Activated T-helper 1 cell treated with anti-CD3 and anti-CD28 coated beads, Interleukin-12 subunit alpha, Interleukin-12 subunit beta, Interleukin-2, Interleukin-4 antibody, amounts not matched to agents 30 ng/mL and 10 ng/mL and 1 ng/mL, durations not matched to agents 14 hours and 24 hours and 36 hours (primary cell): ENCODE data around the gene SCD5. TPM values are rescaled to one million over a fixed set of nuclear protein-coding genes. Genes with fewer than 3 reads are reported as not detected.

ENCODE experiments used
- DNase-seq: peaks from one replicate; pipeline ENCODE4 v3.0.0; 2021; ENCODE audit warnings: low spot score
- H3K27ac Mint-ChIP-seq: one replicate; pipeline ENCODE4 v1.8.0; 2021; ENCODE audit warnings: mild to moderate bottlenecking, mixed read lengths
- H3K27me3 Mint-ChIP-seq: one replicate; pipeline ENCODE4 v1.8.0; 2022; ENCODE audit warnings: mild to moderate bottlenecking, moderate library complexity, mixed read lengths; ENCODE audit not compliant: insufficient read depth
- H3K36me3 Mint-ChIP-seq: one replicate; pipeline ENCODE4 v1.8.0; 2021; ENCODE audit warnings: low read depth, mixed read lengths
- H3K4me1 Mint-ChIP-seq: one replicate; pipeline ENCODE4 v1.8.0; 2021; ENCODE audit warnings: low read depth, mixed read lengths
- H3K4me3 Mint-ChIP-seq: one replicate; pipeline ENCODE4 v1.8.0; 2021; ENCODE audit warnings: mild to moderate bottlenecking, moderate library complexity, mixed read lengths
- H3K9me3 Mint-ChIP-seq: one replicate; pipeline ENCODE4 v1.8.0; 2021; ENCODE audit warnings: mixed read lengths
- intact Hi-C: fragments of 100-400 bp; cut with micrococcal nuclease; formaldehyde crosslinking; loops from one replicate; pipeline ENCODE4 v1.15.1; 2024
- total RNA-seq: library from RNA; stranded (reverse); gene quantifications from 2 replicates; pipeline ENCODE4 v1.2.3, GENCODE V29; 2022

The SCD5 gene
- total RNA-seq, 1 donor from 2014 or later, result 0.70 TPM

DNA sequence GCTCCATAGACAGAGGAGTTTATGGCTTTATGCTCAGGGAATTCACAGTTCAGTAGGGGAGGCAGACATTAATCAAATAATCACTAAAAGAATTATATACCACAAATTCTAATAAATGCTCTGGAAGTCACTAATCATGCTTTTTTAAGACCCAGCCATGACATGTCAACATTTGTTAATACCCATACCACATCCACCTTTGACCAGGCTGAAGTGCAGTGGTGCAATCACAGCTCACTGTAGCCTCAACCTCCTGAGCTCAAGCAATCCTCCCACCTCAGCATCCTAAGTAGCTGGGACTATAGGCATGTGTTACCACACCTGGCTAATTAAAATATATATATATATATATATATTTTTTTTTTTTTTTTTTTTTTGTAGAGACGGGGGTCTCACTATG lies 12.8 kb upstream of the SCD5 start:
- intact Hi-C loops, result no loop called here

GRCh38 chr4:82810176-82810575 lies 11.6 kb upstream of the SCD5 start:
- peaks cover 3% of the 10 kb centered on the region for H3K36me3 Mint-ChIP-seq
- H3K9me3 Mint-ChIP-seq, result no peaks in the 10 kb centered on the region
- peaks cover 3% of the 10 kb centered on the region for H3K27me3 Mint-ChIP-seq
- intact Hi-C loops, result no loop called here
- H3K27ac Mint-ChIP-seq, result no peak overlapping the region
- H3K4me3 Mint-ChIP-seq, result no peak overlapping the region
- no peaks in the 10 kb centered on the region for H3K4me1 Mint-ChIP-seq
- DNase-seq, result no peak

More for the DNA sequence above, 12.8 kb upstream of the SCD5 start:
- H3K4me3 Mint-ChIP-seq, result no peak overlapping the region
- H3K4me1 Mint-ChIP-seq, result no peaks in the 10 kb centered on the region
- no peaks in the 10 kb centered on the region for H3K9me3 Mint-ChIP-seq
- peaks cover 4% of the 10 kb centered on the region for H3K36me3 Mint-ChIP-seq
- H3K27ac Mint-ChIP-seq, result no peak overlapping the region
- no peak for DNase-seq
- H3K27me3 Mint-ChIP-seq, result peaks cover 3% of the 10 kb centered on the region

- Mint-ChIP-seq H3K27ac (no peak overlapping the region), H3K9me3 (no peaks in the 10 kb centered on the region), H3K4me3 (no peak overlapping the region), H3K4me1 (no peaks in the 10 kb centered on the region), H3K27me3 (peaks cover 3% of the 10 kb centered on the region), H3K36me3 (peaks cover 3% of the 10 kb centered on the region)
- DNase-seq, result no peak
- intact Hi-C loops, result no loop called here
Observed at GRCh38 chr4:82809619-82810018, 11.0 kb upstream of the SCD5 start.

DNA sequence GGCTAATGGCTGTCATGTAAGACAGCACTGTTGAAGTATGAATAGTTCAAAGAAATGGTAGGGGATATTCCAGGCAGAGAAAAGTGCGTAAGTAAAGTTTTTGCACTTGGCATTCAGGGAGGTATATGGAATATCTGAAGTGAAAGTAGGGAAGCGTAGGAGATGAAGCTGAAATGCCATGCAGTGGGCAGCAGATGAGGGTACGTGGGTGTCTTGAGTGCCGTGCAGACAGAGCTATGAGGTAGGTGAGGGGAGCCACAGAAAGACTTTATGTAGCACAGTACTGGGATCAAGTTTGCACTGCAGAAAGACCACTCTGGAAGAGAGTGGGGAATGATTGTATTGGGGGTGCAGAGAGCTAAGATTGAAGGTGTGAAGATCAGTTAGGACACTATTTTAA lies 5.2 kb upstream of the SCD5 start:
- Mint-ChIP-seq H3K4me1 (peaks cover 10% of the 10 kb centered on the region), H3K27me3 (peaks cover 41% of the 10 kb centered on the region), H3K27ac (no peak overlapping the region), H3K4me3 (no peak overlapping the region), H3K9me3 (no peaks in the 10 kb centered on the region), H3K36me3 (no peaks in the 10 kb centered on the region)
- intact Hi-C loops, result no loop called here
- no peak for DNase-seq

GRCh38 chr4:82802911-82803310 lies 4.3 kb upstream of the SCD5 start:
- H3K36me3 Mint-ChIP-seq, result no peaks in the 10 kb centered on the region
- no peaks in the 10 kb centered on the region for H3K9me3 Mint-ChIP-seq
- H3K4me1 Mint-ChIP-seq, result peaks cover 10% of the 10 kb centered on the region
- DNase-seq, result no peak
- no peak overlapping the region for H3K4me3 Mint-ChIP-seq
- intact Hi-C loops, result no loop called here
- peaks cover 41% of the 10 kb centered on the region for H3K27me3 Mint-ChIP-seq
- no peak overlapping the region for H3K27ac Mint-ChIP-seq

- Mint-ChIP-seq H3K4me1 (peaks cover 10% of the 10 kb centered on the region), H3K27me3 (peaks cover 45% of the 10 kb centered on the region), H3K36me3 (no peaks in the 10 kb centered on the region), H3K27ac (no peak overlapping the region), H3K4me3 (no peak overlapping the region), H3K9me3 (no peaks in the 10 kb centered on the region)
- DNase-seq, result no peak
- intact Hi-C loops, result no loop called here
Observed at GRCh38 chr4:82801910-82802521, 3.4 kb upstream of the SCD5 start.

DNA sequence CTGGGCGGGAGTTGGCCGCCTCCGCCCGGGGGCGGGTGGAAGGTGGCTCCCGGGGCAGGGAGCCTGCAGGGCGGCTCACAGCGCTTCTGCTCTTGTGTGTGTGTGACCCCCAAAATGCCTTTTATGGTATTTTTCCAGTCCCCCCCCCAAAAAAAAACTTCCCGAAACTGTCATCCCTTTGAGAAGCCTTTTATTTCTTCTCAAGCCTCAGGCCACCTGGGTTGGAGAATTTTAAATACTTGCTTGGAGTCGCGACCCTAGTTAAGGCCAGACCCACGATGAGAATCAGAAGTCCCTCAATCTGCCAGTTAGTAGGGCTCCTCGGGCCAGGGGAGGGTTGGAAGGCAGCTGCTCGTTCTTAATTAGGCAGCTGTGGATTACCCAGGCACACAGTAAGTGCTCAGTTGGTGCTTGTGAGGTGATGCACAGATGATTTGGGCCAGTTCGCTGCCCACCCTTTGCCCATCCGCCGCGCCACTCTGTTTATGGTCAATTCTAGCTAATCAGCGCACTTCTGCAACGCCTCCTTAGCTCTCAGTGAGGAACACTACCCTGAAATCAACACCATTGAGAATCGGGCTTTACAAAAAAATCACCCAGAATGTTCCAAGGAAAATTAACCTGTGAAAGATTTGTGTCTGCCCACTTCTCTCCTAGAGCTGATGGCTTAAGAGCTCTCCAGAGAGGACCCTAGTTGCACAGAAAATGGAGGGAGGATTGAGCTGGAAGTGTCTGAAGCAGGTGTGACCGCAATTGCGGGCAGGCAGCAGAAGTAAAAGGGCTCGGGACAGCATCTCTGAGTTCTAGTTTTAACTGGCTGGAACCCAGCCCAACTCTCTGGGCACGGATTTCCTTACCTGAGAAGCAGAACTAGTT lies 648 bp upstream of the SCD5 start:
- Mint-ChIP-seq H3K4me3 (peak overlapping the region; percentile 79), H3K36me3 (no peaks in the 10 kb centered on the region), H3K27me3 (peaks cover 64% of the 10 kb centered on the region), H3K9me3 (no peaks in the 10 kb centered on the region), H3K27ac (no peak overlapping the region), H3K4me1 (peaks cover 10% of the 10 kb centered on the region)
- DNase-seq, result no peak
- intact Hi-C loops, result loop anchor here (5.0 kb wide), 1 partner anchor 748 kb away; no protein-coding TSS in a partner anchor

DNA sequence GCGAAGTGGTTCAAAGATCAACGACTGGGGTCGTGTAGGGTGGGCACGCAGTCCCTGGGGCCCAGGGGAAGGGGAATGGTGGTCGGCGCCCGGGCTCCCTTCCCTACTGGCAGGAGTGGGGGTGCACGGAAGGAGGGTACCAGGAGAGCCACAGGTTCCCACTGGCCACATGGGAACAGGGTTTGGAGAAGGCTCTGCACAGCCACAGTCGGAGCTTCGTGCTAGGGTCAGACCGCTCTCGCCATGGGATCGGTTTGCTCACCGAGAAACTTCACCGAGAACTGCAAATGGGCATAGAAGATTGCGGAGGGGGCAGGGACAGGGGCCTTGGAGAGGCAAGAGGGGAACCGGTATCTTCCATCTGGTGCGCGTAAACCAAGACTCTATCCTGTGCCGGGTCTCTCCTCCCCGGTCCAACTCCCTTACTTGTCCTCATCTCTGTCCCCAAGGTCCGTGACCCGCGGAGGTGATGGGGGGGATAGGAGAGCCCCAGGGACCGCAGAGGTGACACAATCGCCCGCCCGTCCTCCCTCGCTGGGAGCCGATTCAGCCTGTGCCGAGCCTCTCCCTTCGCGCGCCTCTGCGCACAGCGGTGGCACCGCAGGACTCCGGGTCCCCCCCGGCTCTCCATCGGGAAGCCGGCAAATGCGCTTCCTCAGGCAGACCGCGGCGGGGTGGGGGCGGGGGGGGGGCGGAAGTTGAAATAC lies 1.0 kb downstream of the SCD5 start:
- Mint-ChIP-seq H3K27me3 (peaks cover 73% of the 10 kb centered on the region), H3K4me1 (peaks cover 10% of the 10 kb centered on the region), H3K36me3 (no peaks in the 10 kb centered on the region), H3K4me3 (peak overlapping the region; percentile 78), H3K9me3 (no peaks in the 10 kb centered on the region), H3K27ac (no peak overlapping the region)
- no peak for DNase-seq
- intact Hi-C loops, result loop anchor here (5.0 kb wide), 1 partner anchor 750 kb away; no protein-coding TSS in a partner anchor

- intact Hi-C loops, result loop anchor here (5.0 kb wide), 1 partner anchor 750 kb away; no protein-coding TSS in a partner anchor
- Mint-ChIP-seq H3K36me3 (no peaks in the 10 kb centered on the region), H3K4me3 (peak overlapping the region; percentile 78), H3K4me1 (peaks cover 10% of the 10 kb centered on the region), H3K27ac (no peak overlapping the region), H3K27me3 (peaks cover 68% of the 10 kb centered on the region), H3K9me3 (no peaks in the 10 kb centered on the region)
- DNase-seq, result no peak
Observed at GRCh38 chr4:82797040-82797404, 1.6 kb downstream of the SCD5 start.

DNA sequence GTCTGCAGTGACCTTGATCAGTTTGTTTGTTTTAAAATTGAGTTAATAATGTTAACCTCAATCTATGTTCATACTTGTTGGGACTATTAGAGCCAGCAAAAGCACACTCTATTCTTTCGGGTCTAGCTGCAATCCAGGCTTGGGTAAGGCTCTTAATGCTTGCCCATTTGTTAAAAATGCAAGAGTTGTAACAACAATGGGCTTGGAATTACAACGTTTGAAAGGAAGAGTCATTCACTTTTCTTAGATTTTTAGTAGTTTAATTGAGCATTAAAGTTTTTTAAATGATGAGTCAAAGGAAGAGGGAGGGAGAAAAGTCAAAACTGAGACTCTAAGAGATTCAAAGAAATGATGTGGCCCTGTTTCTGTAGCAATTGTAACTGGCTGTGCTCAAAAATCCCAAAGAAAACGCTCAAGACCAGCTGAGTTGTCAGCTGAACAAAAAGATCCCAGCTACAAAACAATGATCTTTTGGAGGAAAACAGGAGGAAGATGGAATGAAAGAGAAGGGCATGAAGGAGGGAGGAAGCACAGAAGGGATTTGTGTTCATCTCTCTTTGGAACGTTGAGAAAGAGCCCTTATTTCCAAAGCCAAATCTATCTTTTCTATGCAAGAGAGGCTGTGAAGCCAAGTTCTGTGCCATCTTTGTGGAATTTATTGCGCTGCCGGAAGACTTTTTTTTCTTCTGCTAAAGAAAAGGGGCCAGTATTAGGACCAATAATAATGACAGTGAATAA lies 5.5 kb downstream of the SCD5 start:
- Mint-ChIP-seq H3K36me3 (no peaks in the 10 kb centered on the region), H3K27ac (no peak overlapping the region), H3K4me3 (no peak overlapping the region), H3K4me1 (no peaks in the 10 kb centered on the region), H3K9me3 (no peaks in the 10 kb centered on the region), H3K27me3 (peaks cover 42% of the 10 kb centered on the region)
- intact Hi-C loops, result no loop called here
- no peak for DNase-seq

- DNase-seq, result no peak
- no peaks in the 10 kb centered on the region for H3K4me1 Mint-ChIP-seq
- no peak overlapping the region for H3K27ac Mint-ChIP-seq
- peaks cover 28% of the 10 kb centered on the region for H3K27me3 Mint-ChIP-seq
- intact Hi-C loops, result no loop called here
- H3K4me3 Mint-ChIP-seq, result no peak overlapping the region
- no peaks in the 10 kb centered on the region for H3K9me3 Mint-ChIP-seq
- no peaks in the 10 kb centered on the region for H3K36me3 Mint-ChIP-seq
Observed at GRCh38 chr4:82791179-82791578, 7.4 kb downstream of the SCD5 start.

GRCh38 chr4:82790060-82790660 lies 8.4 kb downstream of the SCD5 start:
- no peaks in the 10 kb centered on the region for H3K4me1 Mint-ChIP-seq
- no peaks in the 10 kb centered on the region for H3K36me3 Mint-ChIP-seq
- H3K9me3 Mint-ChIP-seq, result no peaks in the 10 kb centered on the region
- intact Hi-C loops, result no loop called here
- no peak for DNase-seq
- no peak overlapping the region for H3K27ac Mint-ChIP-seq
- H3K27me3 Mint-ChIP-seq, result peaks cover 30% of the 10 kb centered on the region
- no peak overlapping the region for H3K4me3 Mint-ChIP-seq
